HG02852 (cell line): ENCODE measurements around the gene PIAS4.

Experiments
- ATAC-seq: cut with Tn5 transposase; IDR thresholded peaks from one replicate; pipeline ENCODE4 v1.9.1; 2021; ENCODE audit warnings: mild to moderate bottlenecking, moderate library complexity; ENCODE audit not compliant: unreplicated experiment

PIAS4 gene

DNA sequence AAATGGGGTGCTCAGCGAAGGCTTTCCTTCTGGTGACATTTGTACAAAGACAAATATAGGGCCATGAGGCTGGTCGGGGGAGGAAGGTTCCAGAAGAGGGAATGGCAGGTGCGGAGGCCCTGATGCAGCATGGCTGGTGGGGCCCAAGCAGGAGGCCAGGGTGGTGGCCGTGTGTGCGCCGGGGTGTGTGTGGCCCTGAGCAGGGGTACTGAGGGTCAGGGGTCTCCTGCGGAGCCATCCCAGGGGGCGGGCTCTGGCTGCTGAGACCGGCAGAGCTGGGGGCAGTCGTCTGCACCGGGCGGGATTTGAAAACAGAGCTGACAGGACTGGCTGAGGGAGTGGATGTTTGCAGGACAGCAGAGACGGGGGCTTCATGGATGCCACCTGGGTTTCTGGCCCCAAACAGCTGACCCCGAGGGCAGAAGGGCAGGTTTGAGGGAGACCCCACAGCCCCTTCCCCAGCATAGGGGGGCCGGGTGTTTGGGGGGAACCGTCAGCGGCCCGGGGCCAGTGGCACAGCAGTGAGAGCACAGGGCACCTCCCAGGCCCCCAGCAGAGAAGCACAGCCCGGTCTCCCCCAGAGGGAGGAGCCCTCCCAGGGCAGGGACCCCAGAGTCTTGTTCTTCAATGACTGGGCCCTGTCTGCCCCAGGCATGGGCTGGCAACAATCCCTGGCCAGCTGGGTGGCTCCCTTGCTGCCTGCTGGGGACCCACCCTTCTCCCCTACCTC is 11.4 kb downstream of the PIAS4 start:
- no peak for ATAC-seq

DNA sequence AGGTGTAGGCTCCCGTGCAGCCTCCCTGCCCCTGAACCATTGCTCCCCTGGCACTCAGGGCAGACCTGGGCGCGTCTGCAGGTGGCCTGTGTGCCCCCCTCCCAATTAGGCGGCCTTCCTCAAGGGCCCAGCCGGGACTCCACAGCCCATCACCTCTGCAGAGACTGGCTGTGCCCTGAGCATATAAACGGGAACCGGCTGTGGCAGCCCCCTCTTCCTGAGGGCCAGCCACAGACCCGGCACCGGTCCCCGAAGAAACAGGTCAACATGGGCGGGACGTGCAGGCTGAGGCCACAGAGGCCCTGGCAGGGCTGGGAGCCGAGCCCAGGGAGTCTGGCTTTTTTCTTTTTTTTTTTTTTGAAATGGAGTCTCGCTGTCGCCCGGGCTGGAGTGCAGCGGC is 12.0 kb downstream of the PIAS4 start:
- ATAC-seq = no peak

DNA sequence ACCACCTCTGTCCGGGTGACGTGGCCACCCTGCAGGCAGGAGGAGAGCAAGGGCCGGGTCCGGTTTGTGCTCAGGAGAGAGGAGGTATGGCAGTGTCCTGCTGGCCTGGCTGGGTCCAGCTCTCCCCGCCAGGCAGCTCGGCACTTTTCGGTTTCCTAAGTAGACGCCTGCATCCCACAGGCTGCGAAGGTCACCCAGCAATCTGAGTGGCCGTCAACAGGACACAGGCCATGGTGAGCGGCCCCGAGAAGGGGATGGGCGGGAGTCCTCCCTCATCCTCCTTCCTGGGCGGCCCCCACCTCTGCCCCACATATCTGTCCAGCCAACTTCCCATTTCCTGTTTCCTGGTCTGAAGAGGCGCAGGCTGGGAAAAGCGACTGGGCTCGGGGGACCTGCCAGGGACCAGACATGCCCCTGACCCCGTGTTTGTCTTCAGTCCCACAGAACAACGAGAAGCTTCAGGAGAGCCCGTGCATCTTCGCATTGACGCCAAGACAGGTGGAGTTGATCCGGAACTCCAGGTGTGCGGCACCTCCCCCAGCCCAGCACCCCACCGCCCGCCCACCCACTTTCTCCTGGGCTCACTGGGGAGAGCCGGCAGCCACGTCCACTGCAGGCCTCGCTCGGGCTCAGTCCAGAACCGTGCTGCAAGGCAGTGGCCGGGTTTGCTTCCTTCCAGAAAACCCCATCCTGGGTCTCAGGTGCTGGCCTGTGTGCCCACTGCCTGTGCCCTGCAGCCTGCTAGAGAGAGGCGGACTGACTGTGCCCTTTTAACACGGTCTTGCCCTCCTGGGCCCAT is 16.3 kb downstream of the PIAS4 start:
- no peak for ATAC-seq

DNA sequence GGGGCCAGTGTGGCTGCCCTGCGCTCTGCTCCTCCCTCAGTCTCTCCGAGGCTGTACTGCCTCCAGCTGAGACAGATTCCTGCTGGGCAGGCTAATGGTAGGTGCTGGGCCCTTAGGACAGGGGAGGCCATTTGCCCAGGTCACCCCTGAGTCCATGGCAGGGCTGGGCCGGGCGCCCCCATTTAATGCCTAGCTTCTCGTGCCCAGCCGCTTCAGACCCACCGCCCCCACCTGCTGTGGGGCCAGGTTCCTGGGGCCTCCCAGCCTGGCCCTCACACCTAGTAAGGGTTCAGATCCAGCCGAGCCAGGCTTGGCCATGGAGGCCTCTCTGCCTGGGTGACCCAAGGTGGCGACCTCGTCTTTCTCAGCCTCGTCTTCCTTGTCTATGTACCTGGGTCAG is 17.8 kb downstream of the PIAS4 start:
- no peak for ATAC-seq

DNA sequence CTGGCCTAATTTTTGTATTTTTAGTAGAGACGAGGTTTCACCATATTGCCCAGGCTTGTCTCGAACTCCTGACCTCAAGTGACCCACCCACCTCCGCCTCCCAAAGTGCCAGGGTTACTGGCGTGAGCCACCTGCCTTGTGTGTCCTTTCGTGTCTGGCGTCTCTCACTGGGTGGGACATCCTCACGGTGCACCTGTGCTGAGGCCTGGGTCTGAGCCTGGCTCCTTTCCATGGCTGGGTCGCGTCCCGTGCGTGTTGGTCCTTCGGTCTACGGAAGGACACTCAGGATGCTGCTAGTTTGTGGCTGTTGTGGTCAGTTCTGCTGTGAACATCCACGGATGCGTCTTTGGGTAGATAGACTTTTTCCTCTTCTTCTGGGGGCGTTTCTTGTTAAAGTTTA is 19.6 kb downstream of the PIAS4 start:
- no peak for ATAC-seq

DNA sequence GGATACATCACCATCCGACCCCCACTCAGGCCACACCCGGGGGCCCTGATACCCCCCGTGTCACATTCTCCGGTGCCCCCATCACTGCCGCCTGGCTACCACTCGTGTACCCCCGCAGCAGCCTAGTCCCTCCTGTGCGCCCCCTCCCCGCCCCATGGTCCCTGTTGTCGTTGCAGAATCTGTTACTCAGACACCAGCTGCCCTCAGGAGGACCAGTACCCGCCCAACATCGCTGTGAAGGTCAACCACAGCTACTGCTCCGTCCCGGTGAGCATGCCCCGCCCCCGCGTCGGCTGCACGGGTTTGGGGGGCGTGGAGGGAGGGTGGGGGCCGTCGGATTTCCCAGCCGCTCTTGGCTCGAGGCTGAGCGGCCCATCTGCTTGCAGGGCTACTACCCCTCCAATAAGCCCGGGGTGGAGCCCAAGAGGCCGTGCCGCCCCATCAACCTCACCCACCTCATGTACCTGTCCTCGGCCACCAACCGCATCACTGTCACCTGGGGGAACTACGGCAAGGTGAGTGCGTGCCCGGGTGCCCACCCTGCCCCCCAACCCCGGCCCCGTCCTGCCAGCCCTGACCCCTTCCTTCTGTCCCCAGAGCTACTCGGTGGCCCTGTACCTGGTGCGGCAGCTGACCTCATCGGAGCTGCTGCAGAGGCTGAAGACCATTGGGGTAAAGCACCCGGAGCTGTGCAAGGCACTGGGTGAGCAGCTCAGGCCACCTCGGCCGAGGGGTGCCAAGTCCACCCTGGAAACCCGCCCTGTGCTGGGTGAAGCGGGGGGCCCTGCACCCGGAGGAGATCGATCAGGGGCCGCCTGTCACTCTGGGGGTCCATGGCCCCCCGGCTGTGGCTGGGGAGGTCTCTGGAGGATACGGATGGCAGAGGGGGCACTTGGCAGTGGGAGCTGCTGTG is 21.1 kb downstream of the PIAS4 start:
- ATAC-seq = no peak

DNA sequence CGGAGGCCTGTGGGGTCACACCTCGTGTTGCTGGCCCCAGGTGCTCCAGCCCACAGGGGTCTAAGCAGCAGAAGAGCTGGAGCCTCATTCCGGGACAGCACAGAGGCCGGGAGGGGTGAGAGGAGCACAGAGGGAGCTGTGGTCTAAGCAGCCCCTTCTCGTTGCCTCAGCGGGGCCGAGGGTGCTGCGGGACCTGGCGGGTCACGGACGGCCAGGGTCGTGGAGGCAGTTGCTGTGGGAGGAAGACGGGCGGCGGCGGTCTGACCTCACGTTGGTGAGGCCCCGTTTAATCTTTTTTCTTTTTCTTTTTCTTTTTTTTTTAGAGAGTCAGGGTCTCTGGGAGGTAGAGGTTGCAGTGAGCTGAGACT is 21.7 kb downstream of the PIAS4 start:
- ATAC-seq = no peak

DNA sequence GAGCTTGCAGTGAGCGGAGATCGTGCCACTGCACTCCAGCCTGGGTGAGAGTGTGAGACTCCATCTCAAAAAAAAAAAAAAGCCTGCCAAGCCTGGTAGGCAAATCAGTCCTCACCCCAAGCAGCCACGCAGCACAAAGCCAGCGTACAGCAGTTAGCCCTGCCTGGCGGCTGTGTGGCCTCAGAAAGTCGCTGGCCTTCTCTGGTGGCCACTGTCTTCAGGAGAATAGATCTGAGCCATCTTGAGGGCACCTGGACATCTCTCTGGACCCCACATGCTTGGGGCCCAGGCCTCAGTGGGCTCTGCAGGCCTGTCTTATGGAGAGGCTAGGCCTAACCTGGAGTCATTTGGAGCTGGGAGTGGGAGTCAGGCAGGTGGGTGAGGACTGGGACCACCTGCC is 23.0 kb downstream of the PIAS4 start:
- ATAC-seq = no peak

DNA sequence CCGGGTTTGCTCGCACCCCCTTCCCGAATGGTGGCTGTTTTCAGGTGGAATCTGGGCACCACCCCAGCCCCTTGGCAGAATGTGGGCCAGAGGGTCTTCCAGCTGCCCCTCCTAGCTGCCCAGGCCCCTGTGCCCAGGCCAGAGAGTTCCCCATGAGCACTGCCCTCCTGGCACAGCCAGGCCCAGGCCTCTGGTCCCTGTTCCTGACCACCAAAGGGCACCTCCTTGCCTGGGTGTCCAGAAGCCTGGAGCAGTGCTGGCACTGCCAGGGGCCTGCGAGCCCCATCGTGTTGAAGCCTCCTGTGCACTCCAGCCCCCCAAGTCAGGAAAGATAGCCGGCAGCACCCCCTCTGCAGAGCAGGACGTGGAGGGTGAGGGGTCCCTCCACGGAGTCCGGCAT is 23.4 kb downstream of the PIAS4 start:
- no peak for ATAC-seq

DNA sequence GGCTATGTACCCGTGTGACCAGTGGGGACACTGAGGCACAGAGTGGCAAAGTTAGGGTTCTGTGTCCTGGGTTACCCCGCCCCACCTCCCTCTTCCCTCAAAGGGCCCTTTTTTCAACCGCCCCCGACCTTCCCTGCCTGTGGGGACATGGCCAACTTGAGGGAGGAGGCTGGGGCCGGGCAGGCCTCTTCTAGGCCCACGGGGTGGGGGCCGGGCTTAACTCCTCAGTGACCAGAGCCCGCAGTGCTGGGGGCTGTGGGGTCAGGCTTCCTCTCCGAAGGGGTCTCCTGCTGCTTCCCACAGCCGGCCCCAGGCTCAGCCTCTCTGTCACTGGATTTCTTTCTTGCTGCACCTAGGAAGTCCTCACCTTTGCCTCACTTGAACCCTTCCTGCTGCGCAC is 23.9 kb downstream of the PIAS4 start:
- no peak for ATAC-seq

DNA sequence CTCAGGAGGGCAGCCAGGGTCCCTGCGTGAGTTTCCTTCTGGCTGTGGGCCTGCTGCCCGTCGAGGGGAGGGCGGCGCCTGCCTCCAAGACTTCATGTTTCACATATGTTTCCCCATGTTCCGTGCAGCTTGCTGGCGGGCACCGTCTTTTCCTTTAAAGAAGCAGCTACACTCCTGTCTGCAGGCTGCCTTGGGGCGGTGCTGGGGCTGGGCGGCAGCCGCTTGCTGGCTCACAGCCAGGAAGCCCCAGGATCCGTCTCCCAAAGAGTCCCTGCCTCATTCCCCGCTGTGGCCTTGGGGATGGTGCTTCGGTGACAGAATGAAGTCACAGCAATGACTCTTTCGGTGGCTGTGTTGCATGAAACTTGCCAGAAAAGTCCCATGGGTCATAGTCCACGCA is 24.9 kb downstream of the PIAS4 start:
- no peak for ATAC-seq

DNA sequence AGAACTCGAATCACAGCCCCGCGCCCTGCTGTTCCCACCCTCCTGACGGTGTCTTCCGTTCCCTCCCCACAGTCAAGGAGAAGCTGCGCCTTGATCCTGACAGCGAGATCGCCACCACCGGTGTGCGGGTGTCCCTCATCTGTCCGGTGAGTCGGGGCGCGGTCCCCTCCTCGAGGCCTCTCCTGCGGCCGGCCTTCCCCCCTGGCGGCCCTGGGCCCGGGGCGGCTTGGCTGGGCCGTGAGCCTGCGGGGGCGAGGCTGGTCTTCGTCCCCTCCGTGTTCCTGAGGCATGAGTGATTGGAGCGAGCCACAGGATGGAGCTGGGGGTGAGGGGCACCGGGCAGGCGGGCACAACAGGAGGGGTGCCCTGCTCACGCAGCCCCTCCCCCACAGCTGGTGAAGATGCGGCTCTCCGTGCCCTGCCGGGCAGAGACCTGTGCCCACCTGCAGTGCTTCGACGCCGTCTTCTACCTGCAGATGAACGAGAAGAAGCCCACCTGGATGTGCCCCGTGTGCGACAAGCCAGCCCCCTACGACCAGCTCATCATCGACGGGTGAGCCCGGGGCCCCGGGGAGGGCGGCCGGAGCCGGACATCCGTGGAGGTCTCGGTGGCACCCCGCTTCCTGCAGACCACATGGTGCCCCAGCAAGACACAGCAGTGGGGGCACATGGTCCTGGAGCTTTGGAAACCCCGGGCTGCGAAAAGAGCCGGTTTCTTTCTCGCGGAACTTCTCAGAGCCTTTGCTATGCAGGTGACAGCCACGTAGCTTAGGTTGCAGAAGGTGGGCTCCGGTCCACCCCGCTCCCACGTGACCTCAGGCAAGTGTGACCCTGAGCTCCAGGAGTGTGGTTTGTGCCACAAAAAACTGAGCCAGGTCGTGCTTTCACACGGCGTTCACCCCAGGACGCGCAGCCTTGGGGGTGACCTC is 25.8 kb downstream of the PIAS4 start:
- ATAC-seq = no peak

DNA sequence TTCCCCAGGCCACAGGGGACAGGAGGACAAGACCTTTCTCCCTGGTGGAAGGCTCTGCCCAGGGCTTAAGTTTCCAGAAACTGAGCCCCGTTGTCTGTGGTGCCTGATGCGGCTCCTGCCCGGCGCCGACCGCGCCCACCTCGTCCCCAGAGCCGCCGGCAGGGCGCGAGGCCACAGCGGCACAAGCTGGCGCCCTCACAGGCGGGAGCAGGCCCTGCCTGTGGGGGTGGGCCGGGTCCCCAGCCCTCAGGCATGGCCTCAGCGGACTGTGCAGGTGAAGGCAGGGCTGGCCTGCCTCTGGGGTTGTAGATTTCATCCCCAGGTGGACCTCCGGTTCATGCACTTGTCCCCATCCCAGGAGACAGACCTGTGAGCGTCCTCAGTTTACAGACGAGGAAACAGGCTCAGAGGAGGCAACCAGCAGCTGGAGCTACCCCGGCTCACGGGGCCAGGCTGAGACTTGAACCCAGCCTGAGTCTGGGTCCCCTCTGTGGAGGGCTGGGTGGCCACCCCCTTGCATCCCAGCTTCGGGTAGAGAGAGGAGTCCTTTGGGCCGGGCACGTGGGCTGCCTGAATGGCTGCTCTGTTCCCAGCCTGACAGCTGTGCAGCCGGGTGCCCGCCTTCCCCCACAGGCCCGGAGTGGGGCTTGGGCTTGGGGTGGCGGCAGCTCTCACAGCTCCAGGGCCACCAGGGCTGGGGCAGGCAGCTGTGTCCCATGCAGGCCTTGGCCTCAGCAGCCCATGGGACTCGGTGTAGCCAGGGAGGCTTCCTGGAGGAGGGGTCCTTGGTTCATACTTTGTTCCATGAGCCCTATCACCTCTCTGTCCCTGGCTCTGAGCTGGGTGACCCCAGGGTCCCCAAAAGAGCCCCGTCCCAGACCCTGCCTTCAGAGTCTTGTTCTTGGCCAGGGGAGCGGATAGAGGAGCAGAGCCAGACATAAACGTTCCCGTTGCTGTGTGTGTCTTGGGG is 26.8 kb downstream of the PIAS4 start:
- no peak for ATAC-seq

DNA sequence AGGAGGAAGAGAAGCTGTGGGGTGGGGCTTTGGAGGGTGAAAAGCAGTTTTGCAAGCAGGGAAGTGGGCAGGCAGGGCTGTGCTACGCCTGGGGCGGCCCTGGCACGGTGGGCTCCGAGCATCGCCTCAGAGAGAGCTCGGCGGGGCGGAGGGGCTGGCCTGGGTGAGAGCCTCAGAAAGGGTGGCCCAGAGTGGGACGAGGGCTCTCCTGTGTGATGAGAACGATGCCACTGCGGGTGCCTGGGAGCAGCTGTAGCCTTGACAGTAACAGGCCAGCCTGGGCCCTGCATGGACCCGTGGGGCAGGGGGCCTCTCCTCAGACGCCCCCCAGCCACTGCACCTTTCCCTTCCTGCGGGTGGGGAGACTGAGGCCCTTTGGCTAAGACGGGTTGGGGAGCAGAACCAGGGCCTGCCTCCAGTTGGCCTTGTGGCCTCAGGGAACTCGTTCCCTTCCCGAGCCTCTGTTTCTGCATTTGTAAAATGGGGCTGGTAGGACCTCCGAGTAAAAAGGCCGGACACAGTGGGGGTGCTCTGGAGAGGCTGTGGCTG is 27.6 kb downstream of the PIAS4 start:
- no peak for ATAC-seq

DNA sequence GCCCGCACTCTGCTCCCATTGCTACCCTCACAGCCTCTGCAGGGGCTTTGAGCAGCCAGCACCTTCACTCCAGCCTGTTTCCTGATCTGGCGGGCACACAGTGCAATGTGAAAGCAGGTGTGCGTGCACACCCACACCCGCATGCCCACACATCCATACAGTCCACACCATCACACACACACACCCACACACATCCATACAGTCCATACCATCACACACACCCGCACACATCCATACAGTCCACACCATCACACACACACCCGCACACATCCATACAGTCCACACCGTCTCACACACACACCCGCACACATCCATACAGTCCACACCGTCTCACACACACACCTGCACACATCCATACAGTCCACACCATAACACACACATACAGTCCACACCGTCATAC is 28.0 kb downstream of the PIAS4 start:
- ATAC-seq = no peak

DNA sequence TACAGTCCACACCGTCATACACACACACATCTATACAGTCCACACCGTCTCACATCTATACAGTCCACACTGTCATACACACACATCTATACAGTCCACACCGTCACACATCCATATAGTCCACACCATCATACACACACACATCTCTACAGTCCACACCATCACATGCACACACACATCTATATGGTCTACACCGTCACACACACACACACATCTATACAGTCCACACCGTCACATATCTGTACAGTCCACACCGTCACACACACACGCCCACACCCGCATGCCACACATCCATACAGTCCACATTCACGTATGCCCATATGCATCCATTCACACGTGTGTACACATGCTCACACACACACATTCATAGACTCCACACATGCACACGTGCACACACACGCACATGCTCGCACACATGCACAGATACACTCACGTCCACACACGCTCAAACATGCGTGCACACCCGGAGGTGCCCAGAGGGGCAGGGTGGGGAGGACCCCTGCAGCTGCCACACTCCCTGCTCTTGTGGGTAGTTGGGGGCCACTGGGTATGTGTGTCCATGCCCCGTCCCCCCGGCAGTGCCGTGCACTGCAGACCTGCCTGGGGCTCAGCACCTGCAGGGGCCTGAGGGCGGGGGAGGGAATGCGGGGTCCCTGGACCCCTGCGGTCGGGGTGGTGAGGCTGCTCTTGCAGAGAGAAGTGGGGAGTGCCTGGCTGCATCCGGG is 29.2 kb downstream of the PIAS4 start:
- ATAC-seq = no peak

DNA sequence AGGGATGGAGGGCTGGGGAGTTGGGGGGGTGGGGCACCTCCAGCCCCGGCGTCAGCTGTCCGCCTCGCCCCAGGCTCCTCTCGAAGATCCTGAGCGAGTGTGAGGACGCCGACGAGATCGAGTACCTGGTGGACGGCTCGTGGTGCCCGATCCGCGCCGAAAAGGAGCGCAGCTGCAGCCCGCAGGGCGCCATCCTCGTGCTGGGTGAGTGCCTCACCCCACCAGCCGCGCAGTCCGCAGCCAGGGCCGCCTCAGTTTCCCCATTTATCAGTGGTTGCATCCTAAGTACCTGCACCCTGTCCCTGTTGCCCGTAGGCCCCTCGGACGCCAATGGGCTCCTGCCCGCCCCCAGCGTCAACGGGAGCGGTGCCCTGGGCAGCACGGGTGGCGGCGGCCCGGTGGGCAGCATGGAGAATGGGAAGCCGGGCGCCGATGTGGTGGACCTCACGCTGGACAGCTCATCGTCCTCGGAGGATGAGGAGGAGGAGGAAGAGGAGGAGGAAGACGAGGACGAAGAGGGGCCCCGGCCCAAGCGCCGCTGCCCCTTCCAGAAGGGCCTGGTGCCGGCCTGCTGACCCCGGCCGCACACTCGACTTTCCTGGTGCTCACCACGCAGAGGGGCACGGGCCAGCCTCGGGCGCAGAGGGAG is 29.9 kb downstream of the PIAS4 start:
- ATAC-seq = no peak

DNA sequence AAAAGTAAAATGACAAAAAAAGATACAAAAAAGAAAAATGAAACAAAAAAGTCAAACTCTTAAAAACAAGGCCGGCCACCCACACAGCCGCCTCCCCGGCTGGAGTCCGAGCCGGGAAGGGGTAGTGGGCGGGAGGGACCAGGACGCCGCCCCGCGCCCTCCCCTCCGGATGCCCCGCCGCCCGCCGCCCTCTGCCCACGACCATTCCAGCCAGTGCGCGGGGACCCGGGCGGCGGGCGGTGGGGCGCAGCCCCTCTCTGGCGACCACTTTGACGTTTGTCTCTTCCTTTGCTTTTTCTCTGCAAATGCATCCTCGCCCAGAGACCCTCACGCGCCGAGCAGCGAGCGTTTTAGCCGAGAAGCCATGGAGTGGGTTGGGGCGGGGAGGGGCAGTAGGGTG is 30.5 kb downstream of the PIAS4 start:
- ATAC-seq = no peak
